Measurements from ENCODE around the gene C6orf89. TPM values are rescaled to one million over a fixed set of nuclear protein-coding genes. Genes with fewer than 3 reads are reported as not detected.
"Not testable (repeated sequence)": the region's sequence is repeated elsewhere in the genome, so short reads cannot be mapped to it uniquely, and the experiment has no call there.

The C6orf89 gene
- total RNA-seq, 2 donors from 2014 or later, result 31.6 to 31.9 TPM

DNA sequence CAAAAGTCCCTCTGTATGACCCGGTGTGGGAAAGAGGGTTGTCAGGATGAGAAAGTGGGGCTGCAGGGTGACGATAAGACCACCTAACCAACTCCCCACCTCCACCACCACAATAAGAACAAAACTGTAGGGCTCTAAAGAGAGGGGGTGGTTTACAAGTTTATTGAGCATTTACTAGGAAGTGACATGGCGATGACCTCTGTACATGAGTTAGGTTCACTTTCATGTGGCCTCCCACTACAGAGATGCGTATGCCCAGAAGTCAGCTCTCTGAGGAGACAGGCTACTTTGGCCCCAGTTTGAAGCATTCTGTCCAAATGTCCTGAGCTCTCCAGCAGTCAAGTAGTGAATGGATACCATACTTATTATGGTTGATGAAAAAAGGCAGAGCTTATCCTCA lies 40.1 kb downstream of the C6orf89 start:
- no peaks in the 10 kb centered on the region for H3K9me3 Mint-ChIP-seq
- ATAC-seq, result peak; percentile 62 to 67
- DNase-seq (ENCODE audit: low spot score in 2 of 2), result no peak
- peaks cover 0 to 11% of the 10 kb centered on the region in 2 donors for H3K36me3 Mint-ChIP-seq
- H3K27ac Mint-ChIP-seq, result peak overlapping the region in 1 of 2 donors; percentile 75

DNA sequence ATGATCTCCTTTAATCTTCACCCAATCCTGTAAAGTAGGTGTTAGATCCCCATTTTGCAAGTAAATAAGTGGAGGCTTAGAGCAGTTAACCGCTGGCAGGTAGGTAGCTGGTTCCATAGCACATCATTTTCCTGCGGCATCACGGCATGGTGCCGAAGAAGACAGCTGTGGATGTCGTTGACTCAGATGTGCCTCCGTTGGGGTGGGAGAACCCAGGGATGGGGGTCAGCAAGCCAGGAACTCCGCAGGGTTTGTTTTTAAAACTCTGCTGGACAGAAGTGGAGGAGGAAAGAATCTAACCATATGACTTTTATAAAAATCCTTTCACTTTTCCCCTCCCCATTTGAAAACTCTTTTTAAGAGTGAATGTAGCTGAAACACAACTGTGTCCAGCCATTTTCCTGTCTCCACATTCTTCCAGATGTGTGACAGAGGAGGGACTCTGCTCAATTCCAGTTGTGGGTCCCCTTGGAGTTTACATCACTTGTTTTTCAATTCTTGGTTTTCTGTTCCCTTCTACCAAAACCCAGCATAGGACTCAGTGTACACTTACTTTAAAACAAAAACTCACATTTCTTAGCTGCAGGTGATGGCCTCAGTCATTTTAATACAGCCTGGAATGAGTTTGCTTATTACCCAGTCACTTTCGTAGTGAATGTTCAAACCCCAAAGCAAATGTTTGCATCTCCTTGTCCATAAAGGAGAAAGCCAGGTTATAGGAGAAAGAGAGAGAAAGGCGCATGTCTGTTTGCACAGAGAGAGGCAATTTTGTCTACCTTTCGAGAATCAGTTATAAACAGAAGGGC lies 41.2 kb downstream of the C6orf89 start:
- no peaks in the 10 kb centered on the region for H3K9me3 Mint-ChIP-seq
- H3K36me3 Mint-ChIP-seq, result peaks cover 0 to 6% of the 10 kb centered on the region in 2 donors
- H3K27ac Mint-ChIP-seq, result peak overlapping the region in 1 of 2 donors; percentile 53
- peak in 1 of 2 donors; percentile 85 for ATAC-seq
- no peak for DNase-seq (ENCODE audit: low spot score in 2 of 2)

DNA sequence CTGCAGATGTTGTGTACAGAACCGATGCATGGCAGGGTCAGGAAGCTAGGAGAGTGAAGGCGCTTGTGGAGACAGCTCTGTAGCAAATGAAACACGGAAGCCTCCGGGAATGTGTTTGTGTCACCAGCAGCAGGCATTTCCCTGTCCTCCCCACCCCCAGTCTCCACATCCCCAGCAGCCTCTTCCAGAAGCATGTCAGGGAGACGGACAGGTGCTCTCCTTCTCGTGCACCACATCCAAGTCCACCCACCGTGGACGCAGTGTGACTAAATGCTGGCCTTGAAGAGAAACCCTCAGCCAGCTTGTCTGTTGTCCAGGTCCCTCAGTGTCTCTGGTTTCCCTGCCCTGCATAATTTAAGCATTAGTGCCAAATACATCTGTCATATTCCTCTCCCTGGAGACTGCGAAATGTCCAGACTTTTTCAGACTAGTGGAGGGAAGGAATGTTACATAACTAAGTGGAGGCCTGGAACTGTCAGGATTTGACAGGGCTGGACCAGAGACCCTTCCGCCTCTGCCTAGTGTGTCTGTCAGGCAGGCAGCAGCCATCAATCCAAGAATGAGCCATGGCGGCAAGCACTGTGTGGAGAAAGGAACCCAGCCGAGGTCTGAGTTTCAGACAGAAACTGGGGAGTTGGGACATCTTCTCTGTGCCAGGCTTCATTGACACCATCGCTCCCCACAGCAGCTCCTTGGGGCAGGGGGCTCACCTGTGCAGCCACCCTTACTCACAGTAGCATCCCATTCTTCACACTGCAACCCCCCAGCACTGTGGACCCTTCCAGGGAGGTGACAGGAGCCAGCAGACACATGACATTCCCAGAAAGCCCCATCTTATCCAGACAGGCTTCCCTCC lies 42.2 kb downstream of the C6orf89 start:
- Mint-ChIP-seq H3K36me3 (peaks cover 0 to 6% of the 10 kb centered on the region in 2 donors), H3K27ac (peak overlapping the region in 1 of 2 donors; percentile 31), H3K9me3 (no peaks in the 10 kb centered on the region)
- DNase-seq (ENCODE audit: low spot score in 2 of 2) (no peak), ATAC-seq (no peak)

DNA sequence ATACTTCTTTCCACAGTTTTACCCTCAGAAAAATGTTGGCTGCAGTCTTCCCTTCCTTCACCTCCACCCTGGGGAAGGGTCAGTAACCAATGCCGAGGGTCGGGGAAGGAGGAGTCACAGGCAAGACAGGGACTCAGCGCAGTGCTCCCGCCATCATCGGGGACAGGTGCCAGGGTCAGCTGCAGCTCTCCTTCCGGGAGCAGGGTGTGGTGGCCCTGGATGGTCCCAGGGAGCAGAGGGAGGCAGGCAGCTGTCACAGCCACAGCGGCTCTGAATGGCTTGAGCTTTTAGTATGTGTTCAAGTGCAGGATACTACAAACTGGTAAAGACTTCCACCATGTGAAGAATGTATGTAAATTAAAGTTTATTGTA lies 42.8 kb downstream of the C6orf89 start:
- ATAC-seq (no peak), DNase-seq (ENCODE audit: low spot score in 2 of 2) (no peak)
- H3K36me3 Mint-ChIP-seq, result peaks cover 0 to 6% of the 10 kb centered on the region in 2 donors
- H3K9me3 Mint-ChIP-seq, result no peaks in the 10 kb centered on the region
- peak overlapping the region in 1 of 2 donors; percentile 31 for H3K27ac Mint-ChIP-seq

DNA sequence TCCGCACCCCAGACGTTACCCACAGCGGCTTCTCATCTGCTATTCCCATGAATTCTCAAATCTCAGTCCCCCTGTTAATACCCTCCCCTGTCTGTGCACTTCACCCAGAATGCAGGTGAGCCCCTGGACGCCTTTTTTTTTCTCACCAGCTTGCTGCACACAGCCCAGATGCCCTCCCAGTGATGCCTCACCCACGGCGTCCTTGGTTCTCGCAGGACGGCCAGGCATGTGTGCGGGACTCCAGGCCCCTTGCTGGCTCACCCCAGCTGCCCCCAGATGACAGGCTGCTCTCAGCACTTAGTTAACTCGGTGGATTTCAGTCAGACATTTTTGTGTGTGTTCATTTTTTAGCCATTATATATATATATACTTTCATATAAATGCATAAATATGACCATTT lies 43.4 kb downstream of the C6orf89 start:
- H3K36me3 Mint-ChIP-seq, result peaks cover 0 to 6% of the 10 kb centered on the region in 2 donors
- H3K9me3 Mint-ChIP-seq, result no peaks in the 10 kb centered on the region
- ATAC-seq (no peak), DNase-seq (ENCODE audit: low spot score in 2 of 2) (no peak)
- H3K27ac Mint-ChIP-seq, result peak overlapping the region in 1 of 2 donors; percentile 31

DNA sequence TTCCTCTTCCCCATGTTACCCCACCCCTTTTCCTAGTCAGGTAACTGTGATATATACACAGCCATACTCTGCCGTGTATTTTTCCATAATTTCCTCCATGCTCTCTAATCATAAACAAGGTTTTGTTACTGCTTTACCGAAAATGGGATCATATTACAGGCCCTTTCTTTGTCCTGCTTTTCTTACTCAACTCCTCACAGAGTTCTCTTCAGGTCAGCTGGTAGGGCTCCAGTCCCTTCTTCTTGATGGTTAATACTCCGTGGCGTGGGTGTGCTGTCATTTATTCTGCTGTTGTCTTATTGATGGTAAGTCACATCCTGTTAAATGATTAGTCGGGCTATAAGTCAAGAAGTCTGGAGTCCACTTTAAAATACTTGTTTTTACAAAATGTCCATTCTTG lies 43.9 kb downstream of the C6orf89 start:
- peaks cover 0 to 6% of the 10 kb centered on the region in 2 donors for H3K36me3 Mint-ChIP-seq
- ATAC-seq (no peak), DNase-seq (ENCODE audit: low spot score in 2 of 2) (no peak)
- peak overlapping the region in 1 of 2 donors; percentile 30 for H3K27ac Mint-ChIP-seq
- H3K9me3 Mint-ChIP-seq, result no peaks in the 10 kb centered on the region

DNA sequence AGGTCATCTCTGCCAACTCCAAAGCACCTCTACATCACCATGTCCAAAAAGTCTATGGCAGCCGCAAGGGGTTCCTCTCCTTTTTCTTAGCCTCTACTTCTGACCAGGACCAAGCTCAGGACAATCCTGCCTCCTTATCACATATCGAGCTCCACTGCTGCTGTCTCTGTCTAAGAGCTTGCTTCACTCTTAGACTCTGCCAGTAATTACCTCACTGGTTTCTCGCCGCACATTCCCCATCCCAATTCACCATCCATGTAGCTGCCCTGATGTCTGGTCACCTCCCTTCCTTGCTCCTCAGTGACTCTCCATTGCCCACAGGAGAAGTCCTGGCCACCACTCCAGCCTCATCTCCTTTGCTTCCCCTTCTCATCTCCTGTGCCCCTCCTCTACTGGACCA lies 44.7 kb downstream of the C6orf89 start:
- ATAC-seq (no peak), DNase-seq (ENCODE audit: low spot score in 2 of 2) (no peak)
- H3K36me3 Mint-ChIP-seq, result peaks cover 0 to 6% of the 10 kb centered on the region in 2 donors
- H3K27ac Mint-ChIP-seq, result peak overlapping the region in 1 of 2 donors; percentile 10
- H3K9me3 Mint-ChIP-seq, result no peaks in the 10 kb centered on the region

DNA sequence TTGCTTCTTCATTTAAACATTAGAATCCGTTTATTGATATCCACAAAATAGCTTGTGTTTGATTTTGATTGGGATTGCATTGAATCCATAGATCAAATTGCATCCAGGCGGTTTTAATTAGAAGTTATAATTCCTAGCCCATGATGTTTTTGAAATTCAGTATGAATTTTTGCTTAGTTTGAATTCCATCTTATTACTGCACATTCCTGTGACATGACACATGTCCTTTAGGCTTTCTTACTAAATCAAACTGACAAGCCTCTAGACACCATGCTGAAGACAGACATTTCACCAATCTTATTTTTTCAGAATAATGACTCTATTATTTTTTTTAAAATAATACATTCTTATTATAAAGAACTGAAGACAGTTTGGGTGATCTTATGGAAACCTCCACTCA lies 47.4 kb downstream of the C6orf89 start:
- H3K9me3 Mint-ChIP-seq, result no peaks in the 10 kb centered on the region
- no peak for ATAC-seq
- no peaks in the 10 kb centered on the region for H3K36me3 Mint-ChIP-seq
- DNase-seq (ENCODE audit: low spot score in 2 of 2), result no peak
- H3K27ac Mint-ChIP-seq, result no peak overlapping the region

DNA sequence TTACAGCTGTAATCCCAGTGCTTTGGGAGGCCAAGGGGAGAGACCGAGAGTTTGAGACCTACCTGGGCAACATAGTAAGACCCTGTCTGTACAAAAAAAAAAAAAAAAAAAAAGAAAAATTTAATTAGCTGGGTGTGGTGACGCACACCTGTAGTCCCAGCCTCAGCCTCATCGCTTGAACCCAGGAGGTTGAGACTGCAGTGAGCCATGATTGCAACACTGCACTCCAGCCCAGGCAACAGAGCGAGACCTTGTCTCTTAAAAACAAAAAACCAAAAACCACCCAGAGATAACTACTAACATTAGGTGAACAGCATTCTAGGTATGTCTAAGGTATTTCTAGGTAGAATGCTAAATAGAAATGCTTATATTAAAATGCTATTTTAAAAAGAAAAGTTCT lies 47.8 kb downstream of the C6orf89 start:
- Mint-ChIP-seq H3K36me3 (no peaks in the 10 kb centered on the region), H3K9me3 (no peaks in the 10 kb centered on the region), H3K27ac (no peak overlapping the region)
- DNase-seq (ENCODE audit: low spot score in 2 of 2) (no peak), ATAC-seq (no peak)

DNA sequence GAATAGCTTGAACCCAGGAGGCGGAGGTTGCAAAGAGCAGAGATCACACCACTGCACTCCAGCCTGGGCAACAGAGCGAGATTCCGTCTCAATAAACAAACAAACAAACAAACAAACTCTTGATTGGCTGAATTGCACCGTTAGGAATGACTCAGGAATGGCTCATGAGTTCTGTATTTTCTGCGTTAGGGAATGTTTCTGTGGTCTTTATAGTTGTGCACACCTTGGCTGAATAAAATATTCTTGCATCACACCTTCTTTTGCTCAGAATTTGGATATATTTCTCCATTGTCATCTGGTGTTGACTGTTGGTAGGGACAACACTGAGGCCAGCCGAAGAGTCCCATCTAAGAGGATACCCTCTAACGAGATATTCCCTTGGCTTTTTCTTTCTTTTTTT lies 49.1 kb downstream of the C6orf89 start:
- Mint-ChIP-seq H3K36me3 (no peaks in the 10 kb centered on the region), H3K27ac (no peak overlapping the region), H3K9me3 (no peaks in the 10 kb centered on the region)
- ATAC-seq (no peak), DNase-seq (ENCODE audit: low spot score in 2 of 2) (no peak)

DNA sequence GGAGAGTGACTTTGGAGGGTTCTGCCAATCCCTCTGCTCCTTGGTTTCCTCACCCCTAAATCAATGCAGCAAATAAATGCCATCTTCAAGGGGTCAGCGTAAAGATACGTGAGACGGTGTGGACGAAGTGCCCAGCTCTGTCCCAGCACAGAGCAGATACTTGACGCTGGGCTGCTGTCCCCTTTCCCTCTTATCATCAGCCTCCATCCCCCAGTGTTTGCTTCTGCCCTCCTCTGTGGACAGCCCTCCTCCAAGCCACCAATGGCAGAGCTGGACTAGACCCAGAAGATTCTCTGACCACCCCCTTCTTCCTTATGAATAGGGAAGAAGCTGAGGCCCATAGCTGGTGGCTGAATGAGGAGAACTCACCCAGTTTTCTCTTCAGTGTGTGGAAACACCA lies 51.1 kb downstream of the C6orf89 start:
- no peaks in the 10 kb centered on the region for H3K9me3 Mint-ChIP-seq
- H3K27ac Mint-ChIP-seq, result peak overlapping the region; percentile 16 to 46
- no peak for DNase-seq (ENCODE audit: low spot score in 2 of 2)
- no peak for ATAC-seq
- no peaks in the 10 kb centered on the region for H3K36me3 Mint-ChIP-seq

DNA sequence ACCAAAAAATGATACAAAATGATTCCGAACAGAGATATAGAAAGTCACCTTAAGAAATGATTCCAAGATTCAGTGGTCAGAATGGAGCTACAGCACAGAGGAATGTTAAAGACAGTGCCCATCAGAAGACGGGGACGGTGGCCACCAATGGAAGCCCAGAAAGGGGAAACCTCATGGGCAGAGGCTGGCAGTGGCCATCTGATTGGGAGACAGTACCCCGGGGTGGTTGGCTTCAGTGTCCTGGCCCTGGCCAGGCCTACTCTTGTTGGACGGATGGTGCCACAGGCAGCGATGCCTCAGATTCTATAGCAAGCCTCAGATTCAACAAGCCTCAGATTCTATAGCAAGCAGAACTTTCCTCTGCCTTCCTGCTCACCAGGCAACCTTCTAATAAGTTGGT lies 52.1 kb downstream of the C6orf89 start:
- DNase-seq (ENCODE audit: low spot score in 2 of 2), result no peak
- H3K36me3 Mint-ChIP-seq, result no peaks in the 10 kb centered on the region

DNA sequence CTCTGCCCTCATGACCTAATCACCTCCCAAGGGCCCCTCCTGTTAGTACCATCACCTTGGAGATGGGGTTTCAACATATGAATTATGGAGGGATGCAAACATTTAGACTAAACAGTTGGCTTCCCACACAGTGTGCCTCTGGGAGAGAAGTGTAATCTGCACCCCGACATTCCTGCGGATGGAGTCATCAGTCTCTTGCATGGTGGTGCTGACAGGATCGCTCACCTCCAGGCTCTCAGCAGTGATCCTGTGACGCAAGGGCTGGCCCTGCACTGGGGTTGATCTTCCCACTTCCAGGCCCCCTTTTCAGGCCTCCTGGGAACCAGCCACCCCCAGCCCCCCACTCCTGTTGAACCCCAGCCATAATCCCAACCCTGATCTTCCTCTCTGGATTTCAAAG lies 52.8 kb downstream of the C6orf89 start:
- no peaks in the 10 kb centered on the region for H3K36me3 Mint-ChIP-seq
- DNase-seq (ENCODE audit: low spot score in 2 of 2) (no peak), ATAC-seq (no peak)
- H3K9me3 Mint-ChIP-seq, result no peaks in the 10 kb centered on the region
- no peak overlapping the region for H3K27ac Mint-ChIP-seq

More for the DNA sequence above, 52.1 kb downstream of the C6orf89 start:
- no peak for ATAC-seq
- H3K27ac Mint-ChIP-seq, result no peak overlapping the region
- H3K9me3 Mint-ChIP-seq, result no peaks in the 10 kb centered on the region

DNA sequence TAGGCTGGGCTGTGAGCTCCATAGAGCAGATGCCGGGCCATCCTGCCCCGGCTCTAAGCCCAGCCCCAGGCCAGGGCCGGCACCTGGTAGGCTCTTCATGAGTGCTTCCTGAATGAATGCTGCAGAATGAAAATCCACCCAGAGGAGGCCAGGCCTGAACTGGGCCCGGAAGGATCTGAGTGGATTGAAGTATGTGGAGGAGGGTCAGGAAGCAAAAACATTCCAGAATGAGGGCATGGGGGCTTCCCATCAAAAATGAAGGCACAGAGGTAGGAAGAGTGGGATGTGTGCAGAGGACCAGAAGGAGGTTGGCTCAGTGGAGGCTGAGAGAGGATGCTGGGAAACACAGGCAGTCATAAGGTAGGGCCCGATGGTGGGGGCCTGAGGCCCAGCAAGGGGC lies 53.3 kb downstream of the C6orf89 start:
- not testable (repeated sequence) for ATAC-seq, H3K9me3 Mint-ChIP-seq

DNA sequence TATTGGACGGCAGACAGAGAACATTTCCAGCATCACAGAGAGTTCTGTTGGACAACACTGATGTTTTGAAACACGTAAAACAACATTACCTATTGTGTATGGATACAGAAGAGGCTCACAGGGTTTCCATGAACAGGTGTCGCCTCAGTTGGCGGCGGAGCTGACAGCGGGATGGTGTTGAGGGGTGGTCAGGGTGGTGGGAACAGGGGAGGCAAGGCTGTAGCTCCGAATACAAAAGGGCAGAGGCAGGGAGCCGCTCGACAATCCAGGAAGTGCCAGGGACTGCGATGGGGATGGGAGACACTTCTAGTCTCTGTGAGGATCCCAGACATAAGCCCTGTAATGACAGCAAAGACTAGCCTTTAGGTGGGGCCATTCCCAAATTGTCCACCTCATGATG lies 54.3 kb downstream of the C6orf89 start:
- H3K36me3 Mint-ChIP-seq, result no peaks in the 10 kb centered on the region
- ATAC-seq (no peak), DNase-seq (ENCODE audit: low spot score in 2 of 2) (no peak)
- no peak overlapping the region for H3K27ac Mint-ChIP-seq
- no peaks in the 10 kb centered on the region for H3K9me3 Mint-ChIP-seq

More for the DNA sequence above, 53.3 kb downstream of the C6orf89 start:
- H3K27ac Mint-ChIP-seq, result peak overlapping the region in 1 of 2 donors; percentile 31
- DNase-seq (ENCODE audit: low spot score in 2 of 2); H3K36me3 Mint-ChIP-seq: not testable (repeated sequence)

DNA sequence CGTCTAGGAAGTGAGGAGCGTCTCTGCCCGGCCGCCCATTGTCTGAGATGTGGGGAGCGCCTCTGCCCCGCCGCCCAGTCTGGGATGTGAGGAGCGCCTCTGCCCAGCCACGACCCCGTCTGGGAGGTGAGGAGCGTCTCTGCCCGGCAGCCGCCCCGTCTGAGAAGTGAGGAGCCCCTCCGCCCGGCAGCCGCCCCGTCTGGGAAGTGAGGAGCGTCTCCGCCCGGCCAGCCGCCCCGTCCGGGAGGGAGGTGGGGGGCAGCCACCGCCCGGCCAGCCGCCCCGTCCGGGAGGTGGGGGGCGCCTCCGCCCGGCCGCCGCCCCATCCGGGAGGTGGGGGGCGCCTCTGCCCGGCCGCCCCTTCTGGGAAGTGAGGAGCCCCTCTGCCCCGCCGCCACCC lies 55.8 kb downstream of the C6orf89 start:
- H3K27ac Mint-ChIP-seq; H3K9me3 Mint-ChIP-seq; H3K36me3 Mint-ChIP-seq; ATAC-seq; DNase-seq (ENCODE audit: low spot score in 2 of 2): not testable (repeated sequence)

DNA sequence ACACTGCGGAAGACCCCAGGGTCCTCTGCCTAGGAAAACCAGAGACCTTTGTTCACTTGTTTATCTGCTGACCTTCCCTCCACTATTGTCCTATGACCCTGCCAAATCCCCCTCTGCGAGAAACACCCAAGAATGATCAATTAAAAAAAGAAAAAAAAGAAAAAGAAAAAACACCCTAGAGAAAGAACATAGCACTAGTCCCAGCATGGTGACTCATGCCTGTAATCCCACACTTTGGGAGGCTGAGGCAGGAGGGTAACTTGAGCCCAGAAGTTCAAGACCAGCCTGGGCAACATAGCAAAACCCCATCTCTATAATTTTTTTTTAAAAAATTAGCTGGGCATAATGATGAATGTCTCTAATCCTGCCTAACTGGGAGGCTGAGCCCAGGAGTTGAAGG lies 56.6 kb downstream of the C6orf89 start:
- not testable (repeated sequence) for ATAC-seq; H3K36me3 Mint-ChIP-seq; H3K27ac Mint-ChIP-seq; DNase-seq (ENCODE audit: low spot score in 2 of 2); H3K9me3 Mint-ChIP-seq
